Breast epithelium (tissue), 4 donors: Measurements from ENCODE around the gene SHISA6. TPM values are rescaled to one million over a fixed set of nuclear protein-coding genes. Genes with fewer than 3 reads are reported as not detected.

Experiments
- DNase-seq, 2 donors: peaks; one replicate each; pipeline ENCODE4 v3.0.0-alpha.2; 2019; ENCODE audit warnings: low spot score in 2 of 2
- H3K27ac ChIP-seq, 2 donors: fragments of 200-600 bp; sonication (generic) in 1 of 2; one replicate each; pipeline ENCODE4 v1.5.1; 2016 to 2019; ENCODE audit warnings: mild to moderate bottlenecking in 1 of 2
- H3K27me3 ChIP-seq, 2 donors: fragments of 200-600 bp; sonication (generic) in 1 of 2; one replicate each; pipeline versions ENCODE4 v1.5.1 to v1.6.0; 2017 to 2019; ENCODE audit warnings: control low read depth in 1 of 2, mild to moderate bottlenecking in 1 of 2
- H3K36me3 ChIP-seq: fragments of 200-600 bp; one replicate; pipeline ENCODE4 v1.5.1; 2019
- H3K4me1 ChIP-seq, 2 donors: fragments of 200-600 bp; sonication (generic); one replicate each; pipeline ENCODE4 v1.5.1; 2016 to 2019; ENCODE audit warnings: control low read depth in 1 of 2
- H3K4me3 ChIP-seq, 3 donors: fragments of 200-600 bp; sonication (generic); 1 replicate in 2 of 3; 2 replicates in 1 of 3; pipeline ENCODE4 v1.5.1; 2016 to 2019; ENCODE audit warnings: mild to moderate bottlenecking in 3 of 3, moderate library complexity in 2 of 3
- H3K9me3 ChIP-seq, 2 donors: fragments of 200-600 bp; sonication (generic) in 1 of 2; one replicate each; pipeline ENCODE4 v1.5.1; 2016 to 2019; ENCODE audit warnings: control low read depth in 1 of 2
- CTCF ChIP-seq, 3 donors: fragments of 450-650 bp; IDR thresholded peaks; one replicate each; pipeline ENCODE4 v1.5.1; 2016 to 2017; ENCODE audit warnings: antibody characterized with exemption in 3 of 3, mild to moderate bottlenecking in 3 of 3, moderate library complexity in 3 of 3
- POLR2A ChIP-seq: fragments of 450-650 bp; IDR thresholded peaks from one replicate; pipeline ENCODE4 v1.6.1; 2016; ENCODE audit warnings: antibody characterized with exemption, mild to moderate bottlenecking, moderate library complexity
- POLR2AphosphoS5 ChIP-seq, 3 donors: sonication (generic); formaldehyde crosslinking; IDR thresholded peaks; one replicate each; pipeline ENCODE4 v1.6.1; 2017; ENCODE audit warnings: antibody characterized with exemption in 3 of 3
- intact Hi-C: fragments of 100-400 bp; cut with DNase I; formaldehyde crosslinking; loops from one replicate; pipeline ENCODE4 v1.15.1; 2023; ENCODE audit warnings: low total_unique reads
- total RNA-seq, 3 donors: library from RNA; depleted of rRNA; stranded (reverse); fragments of >200 nt; gene quantifications; one replicate each; pipeline ENCODE4 v1.1.0, GENCODE V29; 2016

Gene SHISA6
- total RNA-seq, 3 donors from 2014 or later, result 0.44 to 5.3 (median 3.3) TPM

GRCh38 chr17:11515901-11516300 lies 274.9 kb downstream of the SHISA6 start:
- intact Hi-C loops, result no loop called here

GRCh38 chr17:11535231-11535630 lies 294.2 kb downstream of the SHISA6 start:
- TF ChIP-seq POLR2AphosphoS5 (IDR thresholded peaks at IDR 0.05) (no peak), CTCF (IDR thresholded peaks at IDR 0.05) (no peak)
- intact Hi-C loops, result loop anchor here (5.0 kb wide), 1 partner anchor 92 kb away; no protein-coding TSS in a partner anchor
- Histone ChIP-seq H3K27ac (no peak overlapping the region), H3K36me3 (no peaks in the 10 kb centered on the region), H3K27me3 (no peaks in the 10 kb centered on the region), H3K4me1 (no peaks in the 10 kb centered on the region), H3K9me3 (no peaks in the 10 kb centered on the region), H3K4me3 (no peak overlapping the region)
- DNase-seq, result no peak

More at GRCh38 chr17:11515901-11516300, 274.9 kb downstream of the SHISA6 start:
- Histone ChIP-seq H3K4me3 (no peak overlapping the region), H3K27me3 (no peaks in the 10 kb centered on the region), H3K9me3 (no peaks in the 10 kb centered on the region), H3K4me1 (no peaks in the 10 kb centered on the region), H3K36me3 (no peaks in the 10 kb centered on the region), H3K27ac (no peak overlapping the region)
- TF ChIP-seq POLR2AphosphoS5 (IDR thresholded peaks at IDR 0.05) (no peak), POLR2A (no peak), CTCF (IDR thresholded peaks at IDR 0.05) (no peak)
- DNase-seq, result no peak

- no peak overlapping the region for H3K4me3 ChIP-seq
- no peak overlapping the region for H3K27ac ChIP-seq
- TF ChIP-seq POLR2AphosphoS5 (IDR thresholded peaks at IDR 0.05) (no peak), CTCF (IDR thresholded peaks at IDR 0.05) (no peak), POLR2A (no peak)
- intact Hi-C loops, result loop anchor here (5.0 kb wide), 1 partner anchor 89 kb away; no protein-coding TSS in a partner anchor
- DNase-seq, result no peak
- no peaks in the 10 kb centered on the region for H3K27me3 ChIP-seq
- H3K9me3 ChIP-seq, result peaks cover 13 to 20% of the 10 kb centered on the region in 2 donors
- no peaks in the 10 kb centered on the region for H3K4me1 ChIP-seq
- no peaks in the 10 kb centered on the region for H3K36me3 ChIP-seq
Measured at GRCh38 chr17:11538366-11538765, 297.4 kb downstream of the SHISA6 start.

GRCh38 chr17:11539637-11540036 lies 298.6 kb downstream of the SHISA6 start:
- DNase-seq, result no peak
- Histone ChIP-seq H3K27me3 (no peaks in the 10 kb centered on the region), H3K4me3 (no peak overlapping the region), H3K36me3 (no peaks in the 10 kb centered on the region), H3K9me3 (peaks cover 13 to 20% of the 10 kb centered on the region in 2 donors), H3K4me1 (no peaks in the 10 kb centered on the region), H3K27ac (no peak overlapping the region)
- intact Hi-C loops, result loop anchor here (5.0 to 10.0 kb wide), 2 partner anchors 88 to 1455 kb away; no protein-coding TSS in a partner anchor
- TF ChIP-seq CTCF (IDR thresholded peaks at IDR 0.05) (no peak), POLR2A (no peak)

GRCh38 chr17:11545002-11545401 lies 304.0 kb downstream of the SHISA6 start:
- Histone ChIP-seq H3K9me3 (peaks cover 13 to 20% of the 10 kb centered on the region in 2 donors), H3K36me3 (no peaks in the 10 kb centered on the region), H3K4me1 (no peaks in the 10 kb centered on the region), H3K4me3 (no peak overlapping the region), H3K27ac (no peak overlapping the region), H3K27me3 (no peaks in the 10 kb centered on the region)
- intact Hi-C loops, result loop anchor here (10.0 kb wide), 1 partner anchor 1450 kb away; no protein-coding TSS in a partner anchor
- TF ChIP-seq POLR2A (no peak), POLR2AphosphoS5 (IDR thresholded peaks at IDR 0.05) (no peak), CTCF (IDR thresholded peaks at IDR 0.05) (no peak)
- DNase-seq, result no peak
